SJCRH30 (cell line): ENCODE data around the gene ARHGEF17. TPM values are rescaled to one million over a fixed set of nuclear protein-coding genes. Genes with fewer than 3 reads are reported as not detected.

Experiments
- DNase-seq, 2 experiments: peaks; one replicate each; pipeline ENCODE4 v3.0.0-alpha.2; 2015 to 2020
- H3K27ac ChIP-seq: fragments of 250-450 bp; sonication (Bioruptor Pico); 2 replicates; pipeline ENCODE4 v1.5.1; 2020; ENCODE audit warnings: mild to moderate bottlenecking, moderate library complexity
- H3K27me3 ChIP-seq: fragments of 250-450 bp; sonication (Bioruptor Pico); 2 replicates; pipeline ENCODE4 v1.5.1; 2020; ENCODE audit warnings: mild to moderate bottlenecking, moderate library complexity
- H3K36me3 ChIP-seq: fragments of 250-450 bp; sonication (Bioruptor Pico); 2 replicates; pipeline ENCODE4 v1.5.1; 2020; ENCODE audit warnings: mild to moderate bottlenecking, moderate library complexity
- H3K4me1 ChIP-seq: fragments of 250-450 bp; sonication (Bioruptor Pico); 2 replicates; pipeline ENCODE4 v1.5.1; 2020; ENCODE audit warnings: mild to moderate bottlenecking, moderate library complexity
- H3K4me3 ChIP-seq: fragments of 250-450 bp; sonication (Bioruptor Pico); 2 replicates; pipeline ENCODE4 v1.5.1; 2020; ENCODE audit warnings: mild to moderate bottlenecking, moderate library complexity
- H3K9me3 ChIP-seq: fragments of 250-450 bp; sonication (Bioruptor Pico); replicated peaks from 2 replicates; pipeline ENCODE4 v1.5.1; 2020; ENCODE audit warnings: mild to moderate bottlenecking, moderate library complexity
- total RNA-seq: library from RNA; depleted of rRNA; stranded (reverse); fragments of >200 nt; shearing (Covaris generic); gene quantifications from 2 replicates; pipeline ENCODE4 v1.2.3, GENCODE V29; 2014

Gene ARHGEF17
- total RNA-seq, 1 experiment from 2014 or later = 12.0 TPM

DNA sequence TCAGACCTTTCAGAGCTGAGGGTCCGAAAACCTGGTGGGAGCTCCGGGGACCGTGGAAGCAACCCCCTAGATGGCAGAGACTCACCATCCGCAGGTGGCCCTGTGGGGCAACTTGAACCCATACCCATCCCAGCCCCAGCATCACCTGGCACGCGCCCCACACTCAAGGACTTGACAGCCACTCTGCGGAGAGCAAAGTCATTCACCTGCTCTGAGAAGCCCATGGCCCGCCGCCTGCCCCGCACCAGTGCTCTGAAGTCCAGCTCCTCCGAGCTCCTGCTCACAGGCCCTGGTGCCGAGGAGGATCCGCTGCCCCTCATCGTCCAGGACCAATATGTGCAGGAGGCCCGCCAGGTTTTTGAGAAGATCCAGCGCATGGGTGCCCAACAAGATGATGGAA, 2.0 kb downstream of the ARHGEF17 start:
- Histone ChIP-seq H3K27me3 (no peaks in the 10 kb centered on the region), H3K4me3 (peak overlapping the region; percentile 84; the same call in 1 of the 2 replicates), H3K36me3 (no peaks in the 10 kb centered on the region), H3K27ac (no peak overlapping the region), H3K9me3 (no peaks in the 10 kb centered on the region), H3K4me1 (peaks cover 27% of the 10 kb centered on the region)
- no peak for DNase-seq

DNA sequence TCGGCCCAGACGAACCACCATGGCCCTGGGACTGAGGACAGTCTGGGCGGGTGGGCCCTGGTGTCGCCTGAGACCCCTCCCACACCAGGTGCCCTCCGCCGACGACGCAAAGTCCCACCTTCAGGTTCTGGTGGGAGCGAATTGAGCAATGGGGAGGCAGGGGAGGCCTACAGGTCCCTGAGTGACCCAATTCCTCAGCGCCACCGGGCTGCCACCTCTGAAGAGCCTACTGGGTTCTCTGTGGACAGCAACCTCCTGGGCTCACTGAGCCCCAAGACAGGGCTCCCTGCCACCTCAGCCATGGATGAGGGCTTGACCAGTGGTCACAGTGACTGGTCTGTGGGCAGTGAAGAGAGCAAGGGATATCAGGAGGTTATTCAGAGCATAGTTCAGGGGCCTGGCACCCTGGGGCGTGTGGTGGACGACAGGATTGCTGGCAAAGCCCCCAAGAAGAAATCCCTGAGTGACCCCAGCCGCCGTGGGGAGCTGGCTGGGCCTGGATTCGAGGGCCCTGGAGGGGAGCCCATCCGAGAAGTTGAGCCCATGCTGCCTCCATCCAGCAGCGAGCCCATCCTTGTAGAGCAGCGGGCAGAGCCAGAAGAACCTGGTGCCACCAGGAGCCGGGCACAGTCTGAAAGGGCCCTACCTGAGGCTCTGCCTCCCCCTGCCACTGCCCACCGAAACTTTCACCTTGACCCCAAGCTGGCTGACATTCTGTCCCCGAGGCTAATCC, 2.8 kb downstream of the ARHGEF17 start:
- H3K27me3 ChIP-seq = no peaks in the 10 kb centered on the region
- H3K27ac ChIP-seq = no peak overlapping the region
- no peak overlapping the region for H3K4me3 ChIP-seq
- no peaks in the 10 kb centered on the region for H3K9me3 ChIP-seq
- no peak for DNase-seq
- H3K4me1 ChIP-seq = peaks cover 28% of the 10 kb centered on the region
- no peaks in the 10 kb centered on the region for H3K36me3 ChIP-seq

- Histone ChIP-seq H3K9me3 (no peaks in the 10 kb centered on the region), H3K4me3 (no peak overlapping the region), H3K27me3 (no peaks in the 10 kb centered on the region), H3K27ac (no peak overlapping the region), H3K36me3 (no peaks in the 10 kb centered on the region), H3K4me1 (peaks cover 26% of the 10 kb centered on the region)
- DNase-seq = no peak
Observed at GRCh38 chr11:73311394-73311869, 3.4 kb downstream of the ARHGEF17 start.

DNA sequence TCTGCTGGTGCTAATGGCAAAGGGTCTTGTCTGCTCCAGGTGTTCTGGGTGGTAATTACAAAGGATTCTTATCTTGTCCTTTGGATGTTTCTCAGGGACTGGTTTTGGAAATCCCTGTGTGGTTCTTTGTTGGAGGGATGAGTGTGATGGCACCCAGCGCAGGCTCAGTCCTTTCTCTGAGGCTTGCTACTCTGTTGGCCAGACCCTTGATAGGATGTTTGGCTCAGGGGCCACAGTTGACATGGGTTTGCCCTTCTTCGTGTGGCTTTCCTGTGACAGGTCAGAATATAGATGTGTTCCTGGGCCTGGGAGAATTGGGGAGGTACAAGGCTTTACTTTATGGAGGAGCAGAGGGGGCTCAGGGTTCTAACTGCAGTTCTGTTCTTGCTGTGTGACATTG, 4.0 kb downstream of the ARHGEF17 start:
- Histone ChIP-seq H3K4me3 (no peak overlapping the region), H3K27me3 (no peaks in the 10 kb centered on the region), H3K4me1 (peaks cover 23% of the 10 kb centered on the region), H3K36me3 (no peaks in the 10 kb centered on the region), H3K27ac (no peak overlapping the region), H3K9me3 (no peaks in the 10 kb centered on the region)
- no peak for DNase-seq

DNA sequence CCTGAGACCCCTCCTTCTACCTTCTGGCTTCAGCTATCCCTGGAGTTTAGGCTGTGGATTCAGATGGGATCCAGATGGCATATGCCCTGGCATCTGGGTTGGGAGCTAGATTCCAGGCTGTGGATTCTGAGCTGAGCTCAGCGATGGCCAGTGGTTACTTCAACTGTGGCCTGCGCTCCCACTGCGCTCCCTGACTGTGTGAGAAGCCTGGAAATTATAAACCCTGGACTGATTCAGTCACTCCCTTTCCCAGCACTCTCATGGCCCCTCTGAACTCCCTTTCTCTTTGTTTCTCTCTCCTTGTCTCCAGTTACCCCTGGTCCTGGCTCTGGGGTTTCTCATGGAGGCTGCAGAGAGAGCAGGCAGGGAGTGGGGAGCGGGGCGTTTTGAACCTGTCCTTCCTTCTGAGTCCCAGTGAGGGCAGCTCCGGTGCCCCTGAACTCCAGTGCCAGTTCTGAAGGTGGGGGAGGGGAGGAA, 4.8 kb downstream of the ARHGEF17 start:
- Histone ChIP-seq H3K27me3 (no peaks in the 10 kb centered on the region), H3K9me3 (no peaks in the 10 kb centered on the region), H3K4me3 (no peak overlapping the region), H3K36me3 (no peaks in the 10 kb centered on the region), H3K4me1 (peaks cover 23% of the 10 kb centered on the region), H3K27ac (0 out of 2 replicates have a peak overlapping the region, but pooled peaks have one; percentile 49)
- peak in 1 of 2 experiments; percentile 22 for DNase-seq

- peaks cover 23% of the 10 kb centered on the region for H3K4me1 ChIP-seq
- peak overlapping the region; percentile 49 for H3K27ac ChIP-seq
- no peak overlapping the region for H3K4me3 ChIP-seq
- no peaks in the 10 kb centered on the region for H3K27me3 ChIP-seq
- H3K36me3 ChIP-seq = no peaks in the 10 kb centered on the region
- DNase-seq = no peak
- no peaks in the 10 kb centered on the region for H3K9me3 ChIP-seq
Observed at GRCh38 chr11:73313652-73314051, 5.6 kb downstream of the ARHGEF17 start.

GRCh38 chr11:73314117-73314961, 6.3 kb downstream of the ARHGEF17 start:
- peaks cover 23% of the 10 kb centered on the region for H3K4me1 ChIP-seq
- peak; percentile 78 to 81 for DNase-seq
- H3K36me3 ChIP-seq = no peaks in the 10 kb centered on the region; the same call in 1 of the 2 replicates
- H3K27ac ChIP-seq = peak overlapping the region; percentile 49
- H3K4me3 ChIP-seq = no peak overlapping the region
- no peaks in the 10 kb centered on the region for H3K9me3 ChIP-seq
- H3K27me3 ChIP-seq = no peaks in the 10 kb centered on the region

GRCh38 chr11:73315293-73316020, 7.4 kb downstream of the ARHGEF17 start:
- H3K9me3 ChIP-seq = no peaks in the 10 kb centered on the region
- peaks cover 23% of the 10 kb centered on the region for H3K4me1 ChIP-seq
- no peaks in the 10 kb centered on the region for H3K27me3 ChIP-seq
- no peak overlapping the region for H3K4me3 ChIP-seq
- no peak overlapping the region for H3K27ac ChIP-seq
- DNase-seq = no peak
- H3K36me3 ChIP-seq = no peaks in the 10 kb centered on the region; the same call in 1 of the 2 replicates

- Histone ChIP-seq H3K4me3 (no peak overlapping the region), H3K9me3 (no peaks in the 10 kb centered on the region), H3K36me3 (no peaks in the 10 kb centered on the region; the same call in 1 of the 2 replicates), H3K4me1 (peaks cover 30% of the 10 kb centered on the region), H3K27me3 (no peaks in the 10 kb centered on the region), H3K27ac (no peak overlapping the region)
- DNase-seq = no peak
Observed at GRCh38 chr11:73316422-73316821, 8.3 kb downstream of the ARHGEF17 start.

DNA sequence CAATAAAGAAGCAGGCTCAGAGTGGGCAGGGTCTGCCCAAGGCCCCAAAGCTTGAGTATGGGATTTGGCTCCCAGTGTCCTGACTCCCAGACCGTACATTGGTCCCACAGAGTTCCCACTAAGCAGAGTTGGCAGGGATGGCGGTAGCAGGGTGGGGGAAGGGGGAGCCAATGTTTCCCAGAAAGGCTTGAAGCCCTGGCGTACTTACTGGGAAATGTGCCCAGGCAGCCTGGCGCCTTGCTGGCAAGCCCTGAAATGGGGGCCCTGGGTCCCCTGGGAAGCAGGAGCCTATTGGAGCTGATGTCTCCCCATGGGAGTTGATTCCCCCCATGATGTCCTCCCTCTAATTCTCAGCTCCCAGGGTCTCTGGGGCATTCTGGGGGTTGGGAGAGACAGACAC, 9.3 kb downstream of the ARHGEF17 start:
- Histone ChIP-seq H3K4me3 (no peak overlapping the region), H3K36me3 (no peaks in the 10 kb centered on the region; the same call in 1 of the 2 replicates), H3K27ac (no peak overlapping the region), H3K27me3 (no peaks in the 10 kb centered on the region), H3K4me1 (peaks cover 39% of the 10 kb centered on the region), H3K9me3 (no peaks in the 10 kb centered on the region)
- DNase-seq = no peak

- DNase-seq = no peak
- H3K27ac ChIP-seq = no peak overlapping the region
- H3K9me3 ChIP-seq = no peaks in the 10 kb centered on the region
- H3K27me3 ChIP-seq = no peaks in the 10 kb centered on the region
- H3K36me3 ChIP-seq = no peaks in the 10 kb centered on the region; the same call in 1 of the 2 replicates
- peaks cover 39% of the 10 kb centered on the region for H3K4me1 ChIP-seq
- no peak overlapping the region for H3K4me3 ChIP-seq
Observed at GRCh38 chr11:73317803-73318202, 9.7 kb downstream of the ARHGEF17 start.

GRCh38 chr11:73318501-73319011, 10.5 kb downstream of the ARHGEF17 start:
- Histone ChIP-seq H3K27ac (no peak overlapping the region), H3K4me1 (peaks cover 39% of the 10 kb centered on the region), H3K27me3 (no peaks in the 10 kb centered on the region), H3K9me3 (no peaks in the 10 kb centered on the region), H3K4me3 (no peak overlapping the region), H3K36me3 (no peaks in the 10 kb centered on the region; the same call in 1 of the 2 replicates)
- no peak for DNase-seq

DNA sequence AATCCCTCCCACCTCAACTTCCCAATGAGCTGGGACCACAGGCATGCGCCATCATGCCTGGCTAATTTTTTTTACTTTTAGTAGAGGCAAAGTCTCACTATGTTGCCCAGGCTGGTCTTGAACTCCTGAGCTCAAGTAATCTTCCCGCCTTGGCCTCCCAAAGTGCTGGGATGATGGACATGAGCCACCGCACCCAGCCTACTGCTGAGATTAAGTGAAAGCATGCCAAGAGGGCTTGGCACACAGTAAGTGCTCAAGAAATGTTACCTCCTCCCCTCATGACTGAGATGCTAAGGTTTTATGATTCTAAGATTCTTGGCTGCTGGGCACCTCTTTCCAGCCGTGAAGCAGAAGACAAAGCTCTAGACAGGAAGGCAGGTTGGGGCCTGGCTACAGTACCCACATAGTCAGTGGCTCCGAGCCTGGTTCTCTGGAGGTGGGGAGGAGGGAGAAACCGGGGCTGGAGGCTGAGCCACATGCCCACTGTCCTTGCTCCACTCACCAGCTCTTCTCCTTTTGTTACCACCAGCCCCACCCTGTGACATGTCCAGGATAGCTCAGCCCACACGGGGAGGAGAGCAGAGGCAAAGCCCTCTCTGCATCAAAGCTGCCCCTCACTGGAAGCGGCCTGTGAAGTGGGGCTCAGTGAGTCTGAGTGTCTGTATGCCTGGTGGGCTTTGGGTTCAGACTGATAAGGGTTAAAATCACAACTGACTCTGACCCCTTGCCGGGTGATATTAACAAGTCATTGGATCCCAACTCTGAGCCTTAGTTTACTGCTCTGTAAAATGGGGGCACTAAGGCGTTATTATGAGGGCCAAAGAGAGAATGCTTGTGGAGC, 12.9 kb downstream of the ARHGEF17 start:
- Histone ChIP-seq H3K27ac (peak overlapping the region; percentile 2; the same call in 1 of the 2 replicates), H3K36me3 (peaks cover 3% of the 10 kb centered on the region; the same call in 1 of the 2 replicates), H3K4me3 (no peak overlapping the region), H3K27me3 (no peaks in the 10 kb centered on the region), H3K4me1 (peaks cover 34% of the 10 kb centered on the region), H3K9me3 (no peaks in the 10 kb centered on the region)
- no peak for DNase-seq
